Lower leg skin (tissue), 4 donors: ENCODE data around the gene PRAMEF8. TPM values are rescaled to one million over a fixed set of nuclear protein-coding genes. Genes with fewer than 3 reads are reported as not detected.
"Not testable (repeated sequence)": the region's sequence is repeated elsewhere in the genome, so short reads cannot be mapped to it uniquely, and the experiment has no call there.

Experiments
- DNase-seq, 2 donors: peaks; one replicate each; pipeline ENCODE4 v3.0.0-alpha.2; 2019; ENCODE audit warnings: low spot score in 2 of 2
- H3K4me3 ChIP-seq: fragments of 200-600 bp; sonication (generic); 2 replicates; pipeline ENCODE4 v1.5.1; 2017; ENCODE audit warnings: mild to moderate bottlenecking, low read depth; ENCODE audit not compliant: poor library complexity, severe bottlenecking
- WGBS, 2 donors: methylation state at CpG; one replicate each; pipeline ENCODE4 v1.1.5; 2018; 5-methylcytosine and 5-hydroxymethylcytosine counted together
- intact Hi-C: fragments of 100-400 bp; cut with DNase I; formaldehyde crosslinking; loops from one replicate; pipeline ENCODE4 v1.15.0; 2023; ENCODE audit warnings: low total_unique reads
- total RNA-seq, 4 donors: library from RNA; depleted of rRNA; stranded (reverse); fragments of >200 nt; gene quantifications; one replicate each; pipeline ENCODE4 v1.1.0, GENCODE V29; 2016

The PRAMEF8 gene
- not detected for total RNA-seq

DNA sequence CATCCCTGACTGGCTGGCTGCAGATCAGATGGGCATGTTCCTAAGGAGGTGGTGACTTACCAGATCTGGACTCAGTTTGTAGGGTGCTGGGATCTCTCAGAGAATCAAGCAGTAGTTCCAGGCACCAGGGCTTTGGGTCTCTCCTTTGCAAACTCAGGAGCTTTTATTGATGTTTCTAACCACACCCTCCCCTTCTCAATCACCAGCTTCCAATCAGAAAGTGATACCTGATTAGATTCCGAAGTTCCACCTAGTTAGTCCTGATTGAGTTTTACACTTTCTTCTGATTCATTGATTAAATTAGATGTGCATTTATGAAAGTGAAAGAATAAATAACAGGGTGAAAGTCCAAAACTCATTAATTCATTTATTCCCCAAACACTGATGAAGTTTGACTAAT lies at the start of gene PRAMEF8:
Gene PRAMEF8, minus strand, starts transcription at position 101 of the 400 bp plus-strand sequence. CDS start 1,046 bp downstream, outside the sequence.
- H3K4me3 ChIP-seq, DNase-seq, intact Hi-C loops: not testable (repeated sequence)
- no CpG with 5 or more reads among the region's 1 CpG for WGBS, 2 donors

DNA sequence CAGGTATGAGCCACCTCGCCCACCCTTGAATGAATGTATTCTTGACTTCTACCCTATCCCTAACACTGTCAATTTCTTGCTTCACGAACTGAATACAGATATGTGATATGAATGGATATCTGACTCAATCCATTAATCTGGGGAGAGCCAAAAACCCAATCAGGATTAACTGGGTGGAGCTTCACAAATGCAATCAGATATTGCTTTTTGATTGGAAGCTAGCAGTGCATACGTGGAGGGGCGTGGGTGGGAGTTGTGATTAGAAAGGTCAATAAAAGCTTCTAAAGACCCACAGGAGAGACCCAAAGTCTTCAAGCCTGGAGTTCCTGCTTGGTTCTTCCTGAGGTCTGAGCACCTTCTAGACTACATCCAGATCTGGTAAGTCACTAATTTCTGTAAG lies 30.3 kb upstream of the PRAMEF8 start, which contains the start of gene PRAMEF15:
Gene PRAMEF15, plus strand, starts transcription at position 301 of the 400 bp plus-strand sequence. CDS start 2,827 bp downstream, outside the sequence.
- intact Hi-C loops, DNase-seq, H3K4me3 ChIP-seq: not testable (repeated sequence)
- 51 to 58% methylated on average over 3 to 4 of the region's 4 CpGs for WGBS, 2 donors

DNA sequence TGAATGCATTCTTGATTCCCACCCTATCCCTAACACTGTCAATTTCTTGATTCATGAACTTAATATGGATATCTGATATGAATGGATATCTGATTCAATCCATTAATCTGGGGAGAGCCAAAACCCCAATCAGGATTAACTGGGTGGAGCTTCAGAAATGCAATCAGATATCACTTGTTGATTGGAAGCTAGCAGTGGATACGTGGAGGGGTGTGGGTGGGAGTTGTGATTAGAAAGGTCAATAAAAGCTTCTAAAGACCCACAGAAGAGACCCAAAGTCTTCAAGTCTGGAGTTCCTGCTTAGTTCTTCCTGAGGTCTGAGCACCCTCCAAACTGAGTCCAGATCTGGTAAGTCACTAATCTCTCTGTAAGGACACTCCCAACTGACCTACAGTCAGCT lies 18.3 kb upstream of the PRAMEF8 start, which contains the start of gene PRAMEF33:
Gene PRAMEF33, plus strand, starts transcription at position 301 of the 400 bp plus-strand sequence. CDS start 2,416 bp downstream, outside the sequence.
- no CpG with 5 or more reads among the region's 1 CpG for WGBS, 2 donors
- intact Hi-C loops, DNase-seq, H3K4me3 ChIP-seq: not testable (repeated sequence)

DNA sequence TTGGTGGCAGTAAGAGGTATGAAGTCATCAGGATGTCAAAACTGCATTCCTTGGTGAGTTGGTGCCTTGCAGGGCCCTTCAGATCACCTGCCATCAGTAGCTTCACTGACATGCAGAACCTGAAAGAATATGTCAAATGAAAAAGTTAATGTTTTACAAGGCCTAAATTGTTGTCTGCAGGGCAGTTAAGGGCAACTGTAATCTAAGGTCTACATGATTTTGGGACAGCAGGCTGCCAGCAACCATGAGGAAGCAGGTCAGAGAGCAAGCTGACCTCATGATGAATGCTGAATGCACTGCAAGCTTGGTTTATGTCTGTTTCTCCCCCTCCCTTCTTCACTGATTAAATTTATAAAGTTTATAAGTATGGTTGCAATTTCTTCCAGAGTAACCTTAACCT lies 17.3 kb upstream of the PRAMEF8 start:
- intact Hi-C loops: not testable (repeated sequence)

DNA sequence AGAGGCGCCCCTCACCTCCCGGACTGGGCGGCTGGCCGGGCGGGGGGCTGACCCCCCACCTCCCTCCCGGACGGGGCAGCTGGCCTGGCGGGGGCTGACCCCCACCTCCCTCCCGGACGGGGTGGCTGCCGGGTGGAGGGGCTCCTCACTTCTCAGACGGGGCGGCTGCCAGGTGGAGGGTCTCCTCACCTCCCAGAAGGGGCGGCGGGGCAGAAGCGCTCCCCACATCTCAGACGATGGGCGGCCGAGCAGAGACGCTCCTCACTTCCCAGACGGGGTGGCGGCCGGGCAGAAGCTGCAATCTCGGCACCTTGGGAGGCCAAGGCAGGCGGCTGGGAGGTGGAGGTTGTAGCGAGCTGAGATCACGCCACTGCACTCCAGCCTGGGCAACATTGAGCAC lies 13.8 kb upstream of the PRAMEF8 start:
- WGBS, 2 donors: 100% methylated on average over 2 of the region's 27 CpGs; no CpG with 5 or more reads in 1 of the 2 donors
- H3K4me3 ChIP-seq, intact Hi-C loops, DNase-seq: not testable (repeated sequence)

More for the DNA sequence above, 17.3 kb upstream of the PRAMEF8 start:
- H3K4me3 ChIP-seq, DNase-seq: not testable (repeated sequence)

DNA sequence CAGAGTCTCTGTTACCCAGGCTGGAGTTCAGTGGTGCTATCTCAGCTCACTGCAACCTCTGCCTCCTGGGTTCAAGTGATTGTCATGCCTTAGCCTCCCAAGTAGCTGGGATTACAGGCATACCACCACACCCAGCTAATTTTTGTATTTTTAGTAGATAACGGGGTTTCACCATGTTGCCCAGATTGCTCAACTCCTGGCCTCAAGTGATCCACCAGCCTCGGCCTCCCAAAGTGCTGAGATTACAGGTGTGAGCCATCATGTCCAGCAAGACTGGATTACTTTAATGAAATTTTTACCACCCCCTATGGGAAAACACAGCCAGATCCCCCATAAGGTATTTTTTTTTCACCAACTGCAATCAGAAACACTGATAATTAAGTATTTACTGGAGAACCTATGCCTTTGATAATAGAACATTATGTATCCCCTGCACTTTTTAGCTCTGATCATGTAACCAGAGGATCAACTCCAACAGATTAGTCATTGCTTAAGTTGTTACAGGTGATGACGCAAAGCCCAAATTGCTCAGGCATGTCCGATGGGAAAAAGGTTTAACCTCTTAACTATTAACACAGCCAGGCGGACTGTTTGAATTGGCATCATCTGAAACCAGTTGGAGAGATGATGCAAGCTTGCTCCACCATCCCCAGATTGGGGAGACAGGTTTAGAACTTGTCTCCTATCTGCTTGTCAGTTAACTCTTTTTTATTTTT lies 12.4 kb upstream of the PRAMEF8 start:
- 58 to 78% methylated on average over 2 of the region's 5 CpGs for WGBS, 2 donors
- DNase-seq, H3K4me3 ChIP-seq, intact Hi-C loops: not testable (repeated sequence)

DNA sequence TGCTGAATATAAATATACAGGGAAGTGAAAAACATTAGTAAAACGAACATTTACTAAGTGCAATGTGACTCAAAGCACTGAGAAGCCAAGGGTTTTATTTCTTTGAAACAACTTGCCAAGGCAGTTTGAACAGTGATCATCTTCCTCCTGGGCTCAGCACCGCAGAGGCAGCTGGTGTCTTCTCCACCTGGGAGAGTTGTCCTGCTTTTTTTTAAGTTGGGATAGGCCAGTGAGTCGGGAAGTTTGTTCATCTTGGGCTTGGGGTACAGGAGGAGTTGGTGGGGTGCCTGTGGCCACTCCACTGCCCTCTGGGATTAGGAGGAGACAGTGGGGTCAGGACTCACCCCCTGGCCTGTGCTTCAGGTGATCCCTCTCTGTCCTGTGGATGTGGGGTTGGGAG lies 4.1 kb upstream of the PRAMEF8 start:
- intact Hi-C loops, H3K4me3 ChIP-seq, DNase-seq: not testable (repeated sequence)
- 48 to 100% methylated on average over 1 to 3 of the region's 3 CpGs for WGBS, 2 donors

DNA sequence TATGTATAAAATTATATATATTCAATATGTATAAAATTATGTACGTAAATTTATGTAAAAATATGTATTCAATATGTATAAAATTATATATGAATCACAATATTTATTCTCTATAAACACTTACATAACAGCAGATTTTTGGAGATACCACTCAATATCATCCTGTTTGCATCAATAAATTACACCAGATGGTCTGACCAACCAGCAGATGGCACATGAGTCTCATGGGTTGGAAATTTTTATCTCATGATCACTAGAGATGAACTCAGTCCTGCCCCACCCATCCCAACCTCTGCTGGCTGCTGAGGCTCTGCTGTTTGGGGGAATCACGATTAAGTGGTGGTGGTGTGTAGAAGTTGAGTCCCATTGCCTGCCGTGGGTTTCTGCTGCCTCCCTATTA lies 5.3 kb downstream of the PRAMEF8 start:
- H3K4me3 ChIP-seq, intact Hi-C loops, DNase-seq: not testable (repeated sequence)
- 67 to 72% methylated on average over 3 of the region's 3 CpGs for WGBS, 2 donors

DNA sequence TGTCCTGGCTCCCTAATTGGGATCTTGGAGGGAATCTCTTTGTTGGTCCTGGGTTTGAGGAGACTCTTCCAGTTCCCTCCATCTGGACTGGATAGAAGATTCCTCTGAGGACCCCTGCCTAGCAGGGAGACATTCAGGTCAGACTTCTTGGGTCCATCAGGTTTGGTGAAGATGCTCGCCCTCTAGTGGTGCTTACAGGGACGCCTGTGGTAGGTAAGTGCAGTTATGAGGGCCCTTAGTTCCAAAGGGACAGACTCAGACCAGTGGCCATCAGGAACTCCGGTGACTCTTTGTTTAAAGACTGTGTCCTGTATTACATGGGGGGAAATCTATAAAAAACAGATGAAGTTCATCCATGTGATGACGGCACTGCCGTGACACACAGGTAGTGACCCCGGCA lies 7.9 kb downstream of the PRAMEF8 start:
- H3K4me3 ChIP-seq, DNase-seq, intact Hi-C loops: not testable (repeated sequence)
- WGBS, 2 donors: 58% methylated on average over 5 of the region's 6 CpGs; no CpG with 5 or more reads in 1 of the 2 donors

DNA sequence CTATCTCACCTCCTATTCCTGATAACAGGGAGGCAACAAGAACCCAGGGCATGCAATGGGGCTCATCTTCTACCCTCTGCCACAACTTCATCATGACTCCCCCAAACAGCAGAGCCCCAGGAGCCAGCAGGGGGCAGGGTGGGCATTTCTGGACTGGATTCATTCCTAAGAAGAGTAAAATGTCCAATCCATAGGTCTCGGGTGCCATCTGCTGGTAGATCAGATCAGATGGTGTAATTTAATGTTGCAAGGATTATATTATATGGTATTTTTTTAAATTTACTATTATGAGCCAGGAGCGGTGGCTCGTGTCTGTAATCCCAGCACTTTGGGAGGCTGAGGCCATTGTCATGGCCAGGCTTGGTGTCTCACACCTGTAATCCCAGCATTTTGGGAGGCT lies 19.8 kb downstream of the PRAMEF8 start:
- intact Hi-C loops, H3K4me3 ChIP-seq, DNase-seq: not testable (repeated sequence)
- WGBS, 2 donors: 58% methylated on average over 2 of the region's 3 CpGs; no CpG with 5 or more reads in 1 of the 2 donors

DNA sequence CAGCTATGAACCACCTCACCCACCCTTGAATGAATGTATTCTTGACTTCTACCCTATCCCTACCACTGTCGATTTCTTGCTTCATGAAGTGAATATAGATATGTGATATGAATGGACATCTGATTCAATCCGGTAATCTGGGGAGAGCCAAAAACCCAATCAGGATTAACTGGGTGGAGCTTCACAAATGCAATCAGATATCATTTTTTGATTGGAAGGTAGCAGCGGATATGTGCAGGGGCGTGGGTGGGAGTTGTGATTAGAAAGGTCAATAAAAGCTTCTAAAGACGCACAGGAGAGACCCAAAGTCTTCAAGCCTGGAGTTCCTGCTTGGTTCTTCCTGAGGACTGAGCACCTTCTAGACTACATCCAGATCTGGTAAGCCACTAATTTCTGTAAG lies 31.0 kb downstream of the PRAMEF8 start, which contains the start of gene PRAMEF5:
Gene PRAMEF5, plus strand, starts transcription at position 301 of the 400 bp plus-strand sequence. CDS start 5,071 bp downstream, outside the sequence.
- DNase-seq, intact Hi-C loops, H3K4me3 ChIP-seq: not testable (repeated sequence)
- 100% methylated on average over 2 of the region's 5 CpGs; no CpG with 5 or more reads in 1 of the 2 donors for WGBS, 2 donors

DNA sequence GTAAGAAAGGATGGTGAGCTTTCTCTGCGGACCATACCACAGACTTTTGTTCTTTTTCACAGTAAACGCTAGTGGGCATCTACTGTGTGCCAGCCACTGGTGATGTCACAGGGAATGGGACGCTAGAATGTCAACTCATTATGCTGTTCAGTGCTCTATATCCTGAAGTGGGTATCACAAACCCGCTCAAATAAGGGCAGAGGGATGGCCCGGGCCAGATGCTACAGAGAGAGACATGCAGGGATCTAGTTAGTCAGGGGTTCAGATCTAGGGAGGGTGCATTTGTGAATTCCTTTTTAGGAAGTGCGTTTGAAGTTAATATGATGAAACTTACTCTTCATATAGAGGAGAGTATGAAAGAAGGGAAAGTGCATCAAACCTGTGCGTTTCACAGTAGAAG lies 37.8 kb downstream of the PRAMEF8 start:
- H3K4me3 ChIP-seq, intact Hi-C loops: not testable (repeated sequence)
- DNase-seq: peak in 1 of 2 donors; percentile 70
- WGBS, 2 donors: 76 to 79% methylated on average over 7 of the region's 7 CpGs

DNA sequence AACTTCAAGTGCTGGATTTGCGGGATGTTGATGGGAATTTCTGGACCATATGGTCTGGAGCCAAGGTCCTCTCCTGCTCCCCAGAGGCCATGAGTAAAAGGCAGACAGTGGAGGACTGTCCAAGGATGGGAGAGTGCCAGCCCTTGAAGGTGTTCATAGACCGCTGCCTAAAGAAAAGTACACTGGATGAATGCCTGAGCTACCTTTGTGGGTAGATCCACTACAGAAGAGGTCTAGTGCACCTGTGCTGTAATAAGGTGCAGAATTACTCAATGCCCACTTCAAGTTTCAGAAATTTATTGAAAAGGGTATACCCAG lies 38.4 kb downstream of the PRAMEF8 start:
- WGBS, 2 donors: 71 to 88% methylated on average over 2 of the region's 2 CpGs
- DNase-seq: peak in 1 of 2 donors; percentile 72
- intact Hi-C loops, H3K4me3 ChIP-seq: not testable (repeated sequence)

DNA sequence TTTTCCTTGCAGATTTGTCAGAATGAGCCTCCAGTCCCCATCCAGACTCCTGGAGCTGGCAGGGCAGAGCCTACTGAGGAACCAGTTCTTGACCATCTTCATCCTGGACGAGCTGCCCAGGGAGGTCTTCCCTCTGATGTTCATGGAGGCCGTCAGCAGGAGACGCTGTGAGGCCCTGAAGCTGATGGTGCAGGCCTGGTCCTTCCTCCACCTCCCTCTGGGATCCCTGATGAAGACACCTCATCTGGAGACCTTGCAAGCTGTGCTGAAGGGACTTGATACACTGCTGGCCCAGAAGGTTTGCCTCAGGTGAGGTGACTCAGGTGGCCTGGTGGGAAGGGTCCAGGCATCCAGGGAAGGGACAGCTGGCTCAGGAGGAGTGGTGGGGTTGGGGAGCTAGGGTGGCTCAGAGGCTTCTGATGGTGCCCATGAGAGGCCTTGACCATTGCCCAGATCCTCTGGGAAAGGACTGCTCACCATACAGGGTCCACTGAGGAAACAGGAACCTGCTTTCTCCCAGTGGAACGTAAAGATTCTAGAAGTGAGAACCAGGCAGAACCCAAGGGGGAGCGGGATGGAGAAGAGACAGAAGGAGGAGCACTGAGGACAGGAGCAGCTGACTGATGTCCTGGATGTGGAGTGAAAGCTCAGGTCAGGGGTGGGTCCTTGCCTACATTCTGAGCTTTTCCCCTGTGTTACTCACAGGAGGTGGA lies 38.9 kb downstream of the PRAMEF8 start:
- 82 to 83% methylated on average over 5 of the region's 5 CpGs for WGBS, 2 donors
- peak in 1 of 2 donors; percentile 73 for DNase-seq
- intact Hi-C loops: not testable (repeated sequence)

More for the DNA sequence above, 38.9 kb downstream of the PRAMEF8 start:
- not testable (repeated sequence) for H3K4me3 ChIP-seq
